ENCODE data around the gene NIPAL4. TPM values are rescaled to one million over a fixed set of nuclear protein-coding genes. Genes with fewer than 3 reads are reported as not detected.
A peak's percentile ranks its signal among the peaks of the same experiment; 100 is the strongest.

NIPAL4 gene
- total RNA-seq, 1 donor from 2014 or later, result 10.8 TPM

DNA sequence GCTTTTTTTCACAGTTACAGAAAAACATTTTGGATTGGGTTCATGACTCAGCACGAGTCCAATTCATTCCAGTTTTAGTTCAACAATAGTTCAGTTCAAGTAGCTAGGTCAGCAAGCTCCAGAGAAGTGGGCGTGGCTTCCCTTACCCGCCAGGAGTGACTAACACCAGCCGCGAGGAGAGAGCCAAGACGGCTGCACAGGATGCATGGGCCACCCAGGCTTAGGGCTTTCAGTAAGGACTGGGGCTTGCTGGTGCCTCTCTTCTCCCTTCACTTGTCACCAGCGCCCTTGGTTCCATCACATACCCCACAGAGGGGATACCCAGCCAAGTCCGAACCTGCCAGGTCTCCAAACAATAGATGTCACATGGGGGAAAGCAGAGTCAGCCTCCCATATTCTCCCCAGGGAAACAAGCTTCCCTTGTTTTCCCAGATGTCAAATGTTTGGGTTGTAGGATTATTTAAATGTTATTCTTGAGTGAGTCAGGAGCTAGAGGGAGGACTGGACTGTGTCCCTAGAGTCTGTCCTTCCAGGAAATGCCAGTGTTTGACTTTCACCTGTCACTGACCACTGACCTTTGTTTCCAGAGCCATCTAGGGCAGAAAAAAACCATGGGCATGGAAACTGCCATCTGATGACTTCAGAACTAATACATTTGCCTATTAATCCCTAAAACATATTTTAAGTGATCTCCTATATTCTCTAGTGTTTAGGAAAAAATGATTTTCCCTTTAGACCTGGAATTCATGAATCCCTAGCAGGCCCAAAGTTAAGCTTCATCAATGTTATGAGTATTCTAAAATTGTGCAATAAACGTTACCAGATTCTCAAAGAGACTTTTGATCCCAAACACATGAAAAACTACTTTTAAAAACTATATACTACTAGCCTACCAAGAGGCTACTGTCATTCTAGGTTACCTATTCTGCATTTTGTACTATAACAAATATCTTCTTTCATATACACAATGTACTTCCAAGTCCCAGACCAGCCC lies 51.9 kb downstream of the NIPAL4 start:
- no peak overlapping the region for H3K4me3 Mint-ChIP-seq (ENCODE audit: unreplicated experiment)
- Histone ChIP-seq H3K9ac (ENCODE audit: low read length) (peak overlapping the region; percentile 80), H3K9me3 (ENCODE audit: insufficient read depth, low read depth, low read length) (no peaks in the 10 kb centered on the region), H3K27ac (ENCODE audit: low read depth, low read length) (peak overlapping the region; percentile 97), H3K4me3 (ENCODE audit: insufficient read depth, low read depth, low read length) (no peak overlapping the region), H3K4me1 (ENCODE audit: insufficient read depth, low read length) (peaks cover 55% of the 10 kb centered on the region), H4K20me1 (ENCODE audit: insufficient read depth, low read length) (peaks cover 43% of the 10 kb centered on the region), H3K27me3 (ENCODE audit: insufficient read depth, low read length) (no peaks in the 10 kb centered on the region), H3K36me3 (ENCODE audit: insufficient read depth, low read length) (peaks cover 64% of the 10 kb centered on the region), H3K79me2 (ENCODE audit: insufficient read depth, low read length) (peaks cover 67% of the 10 kb centered on the region), H2AFZ (ENCODE audit: low read depth, low read length) (no peak overlapping the region), H3K4me2 (ENCODE audit: low read length) (peak overlapping the region; percentile 73)
- FAIRE-seq, result peak; percentile 97
- peak overlapping the region; percentile 75 for H3K27ac Mint-ChIP-seq (ENCODE audit: unreplicated experiment)
- H3K36me3 Mint-ChIP-seq (ENCODE audit: low read depth, unreplicated experiment), result peaks cover 26% of the 10 kb centered on the region
- no peak for TF ChIP-seq EZH2 (IDR thresholded peaks at IDR 0.05; ENCODE audit: insufficient read depth, low read length)
- TF ChIP-seq, protein P1, sequence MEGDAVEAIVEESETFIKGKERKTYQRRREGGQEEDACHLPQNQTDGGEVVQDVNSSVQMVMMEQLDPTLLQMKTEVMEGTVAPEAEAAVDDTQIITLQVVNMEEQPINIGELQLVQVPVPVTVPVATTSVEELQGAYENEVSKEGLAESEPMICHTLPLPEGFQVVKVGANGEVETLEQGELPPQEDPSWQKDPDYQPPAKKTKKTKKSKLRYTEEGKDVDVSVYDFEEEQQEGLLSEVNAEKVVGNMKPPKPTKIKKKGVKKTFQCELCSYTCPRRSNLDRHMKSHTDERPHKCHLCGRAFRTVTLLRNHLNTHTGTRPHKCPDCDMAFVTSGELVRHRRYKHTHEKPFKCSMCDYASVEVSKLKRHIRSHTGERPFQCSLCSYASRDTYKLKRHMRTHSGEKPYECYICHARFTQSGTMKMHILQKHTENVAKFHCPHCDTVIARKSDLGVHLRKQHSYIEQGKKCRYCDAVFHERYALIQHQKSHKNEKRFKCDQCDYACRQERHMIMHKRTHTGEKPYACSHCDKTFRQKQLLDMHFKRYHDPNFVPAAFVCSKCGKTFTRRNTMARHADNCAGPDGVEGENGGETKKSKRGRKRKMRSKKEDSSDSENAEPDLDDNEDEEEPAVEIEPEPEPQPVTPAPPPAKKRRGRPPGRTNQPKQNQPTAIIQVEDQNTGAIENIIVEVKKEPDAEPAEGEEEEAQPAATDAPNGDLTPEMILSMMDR (IDR thresholded peaks at IDR 0.05; ENCODE audit: insufficient read depth, low read depth, low read length), result no peak
- DNase-seq (ENCODE audit: low read depth), result peak; percentile 97
- peaks cover 55% of the 10 kb centered on the region for H3K4me1 Mint-ChIP-seq (ENCODE audit: low read depth, unreplicated experiment)
- H3K27me3 Mint-ChIP-seq (ENCODE audit: low read depth, unreplicated experiment), result no peaks in the 10 kb centered on the region
- H3K9me3 Mint-ChIP-seq (ENCODE audit: unreplicated experiment), result no peaks in the 10 kb centered on the region

DNA sequence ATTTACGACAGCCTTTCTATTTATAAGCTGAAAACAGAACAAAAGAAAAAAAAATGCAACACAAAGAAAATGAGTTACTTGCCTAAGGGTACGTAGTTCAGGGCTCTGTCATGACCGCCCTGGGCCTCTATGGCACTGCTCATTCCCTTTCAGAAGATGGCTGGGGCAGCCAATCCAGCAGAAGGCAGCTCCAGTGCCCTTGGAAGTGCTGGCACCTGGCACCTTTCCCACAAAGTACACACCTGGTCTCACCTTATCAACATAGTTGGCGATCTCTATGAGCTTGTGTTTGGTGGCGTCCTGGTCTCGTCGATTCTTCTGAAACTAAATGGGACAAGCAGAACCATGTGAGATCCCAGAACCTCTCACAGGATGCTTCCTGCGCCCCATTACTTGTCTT lies 53.2 kb downstream of the NIPAL4 start:
- Histone ChIP-seq H3K9ac (ENCODE audit: low read length) (no peak overlapping the region), H3K4me1 (ENCODE audit: insufficient read depth, low read length) (peaks cover 59% of the 10 kb centered on the region), H3K27ac (ENCODE audit: low read depth, low read length) (peak overlapping the region; percentile 97), H3K36me3 (ENCODE audit: insufficient read depth, low read length) (peaks cover 62% of the 10 kb centered on the region), H3K4me3 (ENCODE audit: insufficient read depth, low read depth, low read length) (no peak overlapping the region), H3K9me3 (ENCODE audit: insufficient read depth, low read depth, low read length) (no peaks in the 10 kb centered on the region), H2AFZ (ENCODE audit: low read depth, low read length) (no peak overlapping the region), H3K4me2 (ENCODE audit: low read length) (no peak overlapping the region), H3K79me2 (ENCODE audit: insufficient read depth, low read length) (peaks cover 55% of the 10 kb centered on the region), H4K20me1 (ENCODE audit: insufficient read depth, low read length) (peaks cover 41% of the 10 kb centered on the region), H3K27me3 (ENCODE audit: insufficient read depth, low read length) (no peaks in the 10 kb centered on the region)
- FAIRE-seq (no peak), DNase-seq (ENCODE audit: low read depth) (no peak)
- no peaks in the 10 kb centered on the region for H3K27me3 Mint-ChIP-seq (ENCODE audit: low read depth, unreplicated experiment)
- H3K27ac Mint-ChIP-seq (ENCODE audit: unreplicated experiment), result peak overlapping the region; percentile 20
- no peak for TF ChIP-seq EZH2 (IDR thresholded peaks at IDR 0.05; ENCODE audit: insufficient read depth, low read length)
- TF ChIP-seq, protein P1 (IDR thresholded peaks at IDR 0.05; ENCODE audit: insufficient read depth, low read depth, low read length), result no peak
- H3K4me1 Mint-ChIP-seq (ENCODE audit: low read depth, unreplicated experiment), result peaks cover 64% of the 10 kb centered on the region
- H3K4me3 Mint-ChIP-seq (ENCODE audit: unreplicated experiment), result no peak overlapping the region
- H3K36me3 Mint-ChIP-seq (ENCODE audit: low read depth, unreplicated experiment), result peaks cover 28% of the 10 kb centered on the region
- H3K9me3 Mint-ChIP-seq (ENCODE audit: unreplicated experiment), result no peaks in the 10 kb centered on the region

Measured in astrocyte (in vitro differentiated cells and primary cell).